Urinary bladder (tissue), 4 donors: ENCODE data around the gene ANKRD28. TPM values are rescaled to one million over a fixed set of nuclear protein-coding genes. Genes with fewer than 3 reads are reported as not detected.

ENCODE experiments used
- DNase-seq: peaks from one replicate; pipeline ENCODE4 v3.0.0-alpha.2; 2015; ENCODE audit errors: extremely low spot score
- H3K27ac ChIP-seq: one replicate; pipeline ENCODE4 v1.5.1; 2013; ENCODE audit warnings: low read depth, mild to moderate bottlenecking, moderate library complexity
- H3K36me3 ChIP-seq: one replicate; pipeline ENCODE4 v1.6.1; 2013; ENCODE audit warnings: mild to moderate bottlenecking, moderate library complexity; ENCODE audit not compliant: insufficient read depth
- H3K4me1 ChIP-seq: one replicate; pipeline ENCODE4 v1.6.1; 2013; ENCODE audit warnings: mild to moderate bottlenecking, moderate library complexity; ENCODE audit not compliant: insufficient read depth
- H3K4me3 ChIP-seq: one replicate; pipeline ENCODE4 v1.5.1; 2013; ENCODE audit warnings: low read depth, low read length
- WGBS: extraction: QIAGEN DNeasy Blood & Tissue Kit; methylation state at CpG from one replicate; pipeline ENCODE4 v1.1.7; 2013; 5-methylcytosine and 5-hydroxymethylcytosine counted together
- polyA plus RNA-seq: library from polyadenylated mRNA; stranded (reverse); fragments of 200-250 nt; gene quantifications from one replicate; pipeline ENCODE4 v1.2.3, GENCODE V29; 2013
- total RNA-seq: library from RNA; depleted of rRNA; stranded (reverse); fragments of >200 nt; gene quantifications from one replicate; pipeline ENCODE4 v1.2.3, GENCODE V29; 2014
- donor health status: healthy with polysubstance abuse.
- donor health status: healthy.

The ANKRD28 gene
- total and polyA plus RNA-seq, 2 donors, result 12.6 to 83.8 TPM

DNA sequence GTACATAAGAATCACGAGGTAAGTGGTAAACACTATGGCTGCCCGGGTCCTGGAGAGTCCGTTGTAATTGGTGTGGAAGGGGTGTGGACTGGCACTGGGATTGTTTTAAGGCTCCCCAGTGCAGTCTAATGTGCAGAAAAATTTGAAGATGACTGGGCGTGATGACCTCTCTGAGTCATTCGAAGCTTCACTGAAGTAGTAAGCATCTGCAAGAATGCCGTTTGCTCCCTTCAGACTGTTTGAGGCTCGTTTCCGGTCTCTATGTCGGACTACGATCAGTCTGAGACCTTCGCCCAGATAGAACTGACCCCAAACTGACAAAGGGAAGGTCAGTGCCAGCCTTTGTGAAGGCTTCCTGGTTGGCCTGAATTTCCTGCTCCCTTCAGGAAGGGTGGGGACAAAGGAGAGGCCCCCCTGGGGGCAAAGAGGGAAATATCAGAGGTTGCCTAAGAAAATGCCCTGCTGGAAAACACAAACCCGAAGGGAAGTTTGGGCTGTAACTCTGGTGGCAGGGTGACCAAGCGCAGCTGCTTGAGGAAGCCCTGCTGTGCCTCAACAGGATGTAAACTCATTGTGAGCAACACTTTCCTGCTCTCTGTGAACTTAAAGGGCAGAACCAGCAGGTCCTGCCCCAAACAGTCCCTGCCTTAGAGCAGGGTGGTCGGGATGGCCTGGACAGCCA is 161.6 kb downstream of the ANKRD28 start:
- 71% methylated on average over 14 of the region's 14 CpGs for WGBS
- Histone ChIP-seq H3K27ac (no peak overlapping the region), H3K4me3 (no peak overlapping the region), H3K36me3 (no peaks in the 10 kb centered on the region), H3K4me1 (no peaks in the 10 kb centered on the region)
- DNase-seq, result no peak

DNA sequence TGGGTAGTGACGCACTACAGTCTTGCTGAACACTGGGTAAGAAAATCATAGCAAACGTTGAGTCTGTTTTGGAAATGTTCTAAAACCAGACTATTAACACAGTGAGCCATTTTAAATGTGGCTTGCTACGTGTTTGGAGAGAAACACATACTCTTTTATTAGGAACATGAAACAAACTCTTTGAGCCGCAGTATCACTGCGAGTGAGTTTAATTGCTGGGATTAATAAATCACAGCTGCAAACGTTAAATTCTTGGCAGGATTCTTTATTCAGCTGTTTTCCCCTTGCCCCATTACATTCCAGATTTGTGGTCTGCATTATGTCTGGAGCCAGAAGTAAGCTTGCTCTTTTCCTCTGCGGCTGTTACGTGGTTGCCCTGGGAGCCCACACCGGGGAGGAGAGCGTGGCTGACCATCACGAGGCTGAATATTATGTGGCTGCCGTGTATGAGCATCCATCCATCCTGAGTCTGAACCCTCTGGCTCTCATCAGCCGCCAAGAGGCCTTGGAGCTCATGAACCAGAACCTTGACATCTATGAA is 162.6 kb downstream of the ANKRD28 start:
- no peaks in the 10 kb centered on the region for H3K36me3 ChIP-seq
- peak; percentile 66 for DNase-seq
- H3K4me1 ChIP-seq, result no peaks in the 10 kb centered on the region
- 30% methylated on average over 13 of the region's 13 CpGs for WGBS
- H3K27ac ChIP-seq, result peak overlapping the region; percentile 41
- no peak overlapping the region for H3K4me3 ChIP-seq

DNA sequence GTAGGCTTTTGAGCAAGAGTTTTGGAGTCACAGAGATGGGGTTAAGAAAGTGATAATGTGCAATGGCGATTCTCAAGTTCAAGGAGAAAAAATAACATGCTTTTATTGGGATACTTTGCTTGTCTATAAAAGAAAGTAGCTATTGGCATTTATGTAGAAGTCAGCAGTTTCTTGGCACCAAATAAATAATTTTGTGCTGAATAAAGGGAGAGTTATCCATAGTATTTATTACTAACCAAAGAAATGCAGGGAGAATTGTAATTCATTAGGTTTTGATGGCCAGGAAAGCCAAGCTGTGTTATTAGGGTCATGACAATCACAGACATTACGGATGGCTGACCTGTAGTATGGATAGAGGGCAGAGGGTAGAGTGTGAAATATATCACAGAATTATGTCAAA is 163.1 kb downstream of the ANKRD28 start:
- Histone ChIP-seq H3K27ac (peak overlapping the region; percentile 41), H3K36me3 (no peaks in the 10 kb centered on the region), H3K4me1 (no peaks in the 10 kb centered on the region), H3K4me3 (no peak overlapping the region)
- 27% methylated on average over 2 of the region's 2 CpGs for WGBS
- DNase-seq, result no peak

DNA sequence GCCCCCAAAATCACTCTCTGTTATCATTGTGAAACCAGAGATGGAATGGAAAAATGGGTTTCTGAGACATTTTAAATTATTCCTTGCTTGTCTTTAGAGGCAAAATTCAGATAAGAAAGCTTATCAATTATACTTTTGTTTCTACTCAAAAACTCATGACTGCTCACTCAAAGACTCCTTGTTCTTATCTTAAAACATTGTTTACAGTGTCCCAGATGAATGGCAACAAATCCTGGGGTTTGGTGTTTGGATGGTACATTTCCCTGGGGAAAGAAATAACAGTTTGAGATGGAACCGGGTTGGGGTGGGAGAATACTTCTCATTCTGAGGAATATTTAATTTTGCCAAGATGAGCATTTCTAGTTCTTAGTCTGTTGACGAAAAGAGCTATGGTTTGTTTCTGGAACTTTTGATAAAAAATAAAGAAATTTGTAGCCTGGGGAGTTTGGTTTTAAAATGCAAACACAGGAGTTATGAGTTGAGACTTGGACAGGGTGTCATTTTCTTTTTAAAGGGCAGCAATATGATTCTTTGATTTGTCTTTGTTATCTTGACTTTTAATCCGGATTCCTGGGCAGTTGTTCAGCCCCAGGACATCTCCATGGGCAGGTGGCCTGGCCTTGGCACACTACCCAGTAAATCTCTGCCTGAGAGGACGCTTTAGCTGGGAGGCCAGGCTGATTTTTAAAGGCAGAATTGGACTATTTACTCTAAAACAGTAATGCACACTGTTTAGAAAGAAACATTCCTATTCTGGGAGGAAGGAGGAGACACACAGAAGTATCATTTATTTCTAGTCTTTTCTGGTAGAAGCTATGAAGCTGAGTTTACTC is 163.8 kb downstream of the ANKRD28 start:
- 10% methylated on average over 4 of the region's 4 CpGs for WGBS
- H3K36me3 ChIP-seq, result no peaks in the 10 kb centered on the region
- no peak overlapping the region for H3K4me3 ChIP-seq
- no peaks in the 10 kb centered on the region for H3K4me1 ChIP-seq
- no peak for DNase-seq
- H3K27ac ChIP-seq, result peak overlapping the region; percentile 65

DNA sequence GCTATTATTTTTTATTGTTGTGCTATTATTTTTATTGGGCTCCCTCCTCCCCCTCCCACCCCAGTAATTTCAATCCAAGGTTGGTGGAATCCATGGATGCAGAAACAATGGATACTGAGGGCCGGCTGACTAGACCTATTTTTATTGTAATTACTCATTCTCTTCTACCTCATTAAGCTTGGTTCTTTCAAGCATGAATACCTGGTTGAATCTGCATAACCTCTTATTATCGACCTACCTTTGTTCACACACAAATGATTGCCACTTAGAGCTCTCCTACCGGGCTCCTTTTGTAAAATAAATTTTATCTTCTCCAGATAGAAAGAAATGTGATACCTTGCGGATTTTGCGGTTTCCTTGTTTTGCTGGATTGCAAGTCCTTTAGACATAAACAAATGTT is 164.6 kb downstream of the ANKRD28 start:
- 84% methylated on average over 5 of the region's 5 CpGs for WGBS
- no peak for DNase-seq
- Histone ChIP-seq H3K4me1 (no peaks in the 10 kb centered on the region), H3K27ac (no peak overlapping the region), H3K36me3 (no peaks in the 10 kb centered on the region), H3K4me3 (no peak overlapping the region)

DNA sequence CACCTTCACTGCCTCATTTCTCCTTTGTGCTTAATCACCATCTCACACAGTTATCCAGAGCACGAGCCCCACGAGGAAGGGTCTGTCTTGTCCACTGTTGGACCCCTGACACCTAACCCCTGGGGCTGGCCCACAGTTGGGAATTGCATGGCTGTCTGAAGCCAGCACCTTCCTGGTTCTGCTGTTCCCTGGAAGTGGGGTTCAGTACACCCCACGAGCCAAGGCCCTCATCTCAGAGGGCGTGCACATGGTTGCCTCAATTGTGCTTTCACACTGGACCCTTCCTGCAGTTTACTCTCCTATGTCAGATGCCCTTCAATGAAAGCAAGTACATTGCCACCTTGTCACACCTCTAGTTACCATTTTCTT is 165.6 kb downstream of the ANKRD28 start:
- Histone ChIP-seq H3K27ac (no peak overlapping the region), H3K4me3 (no peak overlapping the region), H3K36me3 (no peaks in the 10 kb centered on the region), H3K4me1 (no peaks in the 10 kb centered on the region)
- WGBS, result 94% methylated on average over 4 of the region's 4 CpGs
- no peak for DNase-seq

DNA sequence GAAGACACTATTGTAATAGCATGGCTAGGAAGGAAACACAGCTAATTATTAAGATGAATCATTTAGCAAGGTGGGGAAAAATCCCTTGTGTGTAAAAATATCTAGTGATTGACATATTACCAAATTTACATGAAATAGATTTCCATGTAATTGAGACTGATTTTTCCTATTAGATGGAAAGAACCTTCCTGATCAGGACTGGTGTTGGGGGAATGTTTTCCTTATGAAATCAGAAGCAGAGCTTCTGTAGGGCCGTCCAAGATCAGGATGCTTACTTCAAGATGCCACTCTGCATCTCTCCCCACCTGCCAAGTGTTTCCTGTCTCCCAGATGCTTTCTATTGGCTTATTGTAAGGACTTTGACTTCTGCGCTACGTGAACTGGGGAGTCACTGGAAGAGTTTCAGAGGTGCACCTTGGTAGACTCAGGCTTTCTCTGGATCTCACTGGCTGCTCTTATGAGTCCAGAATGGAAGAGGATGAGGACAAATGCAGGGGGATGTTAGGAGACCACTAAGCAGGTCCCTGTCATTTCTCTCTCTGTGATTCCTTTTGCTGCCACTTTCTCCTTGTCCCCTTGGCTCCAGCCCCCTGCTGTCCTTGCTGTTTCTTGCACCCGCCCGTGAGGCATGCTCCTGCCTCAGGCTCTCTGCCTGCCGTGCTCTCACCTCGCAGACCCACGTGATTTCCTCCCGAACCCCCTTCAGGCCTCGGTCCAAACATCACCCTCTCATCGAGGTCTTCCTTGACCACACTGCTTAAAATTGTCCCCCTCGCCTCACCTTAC is 166.2 kb downstream of the ANKRD28 start:
- no peak overlapping the region for H3K27ac ChIP-seq
- 86% methylated on average over 12 of the region's 12 CpGs for WGBS
- no peak overlapping the region for H3K4me3 ChIP-seq
- DNase-seq, result no peak
- no peaks in the 10 kb centered on the region for H3K4me1 ChIP-seq
- no peaks in the 10 kb centered on the region for H3K36me3 ChIP-seq

DNA sequence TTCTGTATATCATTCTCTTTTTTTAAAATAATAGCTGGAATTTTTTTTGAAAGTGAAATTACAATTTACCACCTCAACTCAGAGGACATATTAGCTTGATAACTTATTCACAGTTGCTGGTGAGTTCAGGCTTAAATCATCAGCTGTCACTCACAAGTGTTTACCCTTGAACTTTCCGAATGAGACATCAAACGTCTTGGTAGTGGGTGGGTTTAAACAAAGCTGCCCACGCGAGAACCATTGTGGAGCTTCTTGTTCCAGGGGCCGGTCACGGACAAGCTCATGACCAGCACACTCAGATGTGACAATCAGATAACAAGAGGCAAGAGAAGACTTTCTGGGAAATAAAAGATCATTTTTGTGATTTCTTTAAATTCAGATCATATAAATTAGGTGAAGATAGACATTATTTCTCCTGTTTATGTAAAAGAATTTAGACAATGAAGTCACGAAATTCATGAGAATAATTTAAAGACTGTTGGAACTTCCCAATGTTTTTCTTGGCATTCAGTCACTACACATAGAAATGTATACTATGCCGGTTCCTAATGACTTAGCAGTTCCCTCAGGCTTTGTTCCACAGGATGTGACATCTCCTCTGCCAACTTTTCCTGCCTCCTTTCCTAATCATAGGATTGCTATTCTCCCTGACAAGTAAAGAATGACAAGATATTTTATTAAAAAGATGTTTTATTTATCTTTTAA is 167.0 kb downstream of the ANKRD28 start:
- no peaks in the 10 kb centered on the region for H3K4me1 ChIP-seq
- 20% methylated on average over 8 of the region's 8 CpGs for WGBS

DNA sequence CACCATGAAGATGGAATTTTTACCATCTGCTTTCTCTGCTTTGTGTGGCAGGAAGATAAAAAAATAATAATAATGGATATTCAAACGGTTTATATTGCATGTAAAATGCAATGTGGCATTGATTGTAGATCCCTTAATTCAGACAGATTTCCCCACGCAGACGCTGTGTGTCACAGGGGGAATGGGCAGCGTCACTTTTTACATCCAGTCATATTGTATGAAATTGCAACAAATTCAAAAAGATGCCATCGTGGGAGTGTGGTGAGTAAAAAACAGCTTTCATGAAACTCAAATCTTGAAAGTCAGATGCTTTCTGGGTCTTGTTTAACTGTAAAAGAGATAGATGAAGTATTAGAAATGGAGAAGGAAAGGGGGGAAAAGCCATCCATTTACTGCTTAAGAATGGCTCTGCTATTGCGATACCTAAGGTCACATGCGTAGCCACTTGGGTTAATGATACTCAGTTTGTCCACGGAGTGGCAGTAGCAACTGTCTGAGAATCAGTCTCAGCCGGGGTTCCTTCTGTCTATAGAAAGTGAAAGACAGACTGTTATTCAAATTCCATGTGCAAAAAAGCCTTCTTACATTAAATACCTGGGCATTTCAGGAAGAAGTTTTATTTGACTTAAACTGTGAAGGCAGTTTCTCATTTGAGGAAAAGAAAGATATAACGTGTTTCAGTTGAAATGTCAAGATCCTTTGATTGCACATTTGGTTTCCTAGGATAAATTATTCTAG is 167.8 kb downstream of the ANKRD28 start:
- WGBS, result 40% methylated on average over 10 of the region's 10 CpGs
- DNase-seq, result no peak
- H3K27ac ChIP-seq, result no peak overlapping the region
- no peak overlapping the region for H3K4me3 ChIP-seq
- no peaks in the 10 kb centered on the region for H3K4me1 ChIP-seq
- no peaks in the 10 kb centered on the region for H3K36me3 ChIP-seq

More for the DNA sequence above, 167.0 kb downstream of the ANKRD28 start:
- Histone ChIP-seq H3K36me3 (no peaks in the 10 kb centered on the region), H3K4me3 (no peak overlapping the region), H3K27ac (no peak overlapping the region)
- DNase-seq, result no peak

DNA sequence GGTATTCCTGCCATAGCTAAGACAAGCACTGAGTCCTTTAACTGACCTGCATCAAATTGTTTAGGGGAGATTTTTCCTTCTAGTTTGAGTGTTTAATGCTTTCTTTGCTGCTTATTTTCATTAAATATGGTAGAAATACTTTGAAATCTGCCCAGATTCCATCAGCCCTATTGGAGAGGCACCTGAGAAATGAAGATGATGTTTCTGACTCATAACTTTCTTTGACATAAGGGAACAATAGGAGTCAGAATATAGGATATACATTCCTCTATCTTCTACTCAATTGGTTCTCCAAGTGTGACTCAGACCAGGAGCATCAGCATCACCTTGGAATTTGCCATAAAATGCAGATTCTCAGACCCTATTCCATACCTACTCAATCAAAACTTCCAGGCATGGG is 168.8 kb downstream of the ANKRD28 start:
- H3K4me3 ChIP-seq, result no peak overlapping the region
- H3K4me1 ChIP-seq, result no peaks in the 10 kb centered on the region
- H3K36me3 ChIP-seq, result no peaks in the 10 kb centered on the region
- DNase-seq, result no peak
- no peak overlapping the region for H3K27ac ChIP-seq

DNA sequence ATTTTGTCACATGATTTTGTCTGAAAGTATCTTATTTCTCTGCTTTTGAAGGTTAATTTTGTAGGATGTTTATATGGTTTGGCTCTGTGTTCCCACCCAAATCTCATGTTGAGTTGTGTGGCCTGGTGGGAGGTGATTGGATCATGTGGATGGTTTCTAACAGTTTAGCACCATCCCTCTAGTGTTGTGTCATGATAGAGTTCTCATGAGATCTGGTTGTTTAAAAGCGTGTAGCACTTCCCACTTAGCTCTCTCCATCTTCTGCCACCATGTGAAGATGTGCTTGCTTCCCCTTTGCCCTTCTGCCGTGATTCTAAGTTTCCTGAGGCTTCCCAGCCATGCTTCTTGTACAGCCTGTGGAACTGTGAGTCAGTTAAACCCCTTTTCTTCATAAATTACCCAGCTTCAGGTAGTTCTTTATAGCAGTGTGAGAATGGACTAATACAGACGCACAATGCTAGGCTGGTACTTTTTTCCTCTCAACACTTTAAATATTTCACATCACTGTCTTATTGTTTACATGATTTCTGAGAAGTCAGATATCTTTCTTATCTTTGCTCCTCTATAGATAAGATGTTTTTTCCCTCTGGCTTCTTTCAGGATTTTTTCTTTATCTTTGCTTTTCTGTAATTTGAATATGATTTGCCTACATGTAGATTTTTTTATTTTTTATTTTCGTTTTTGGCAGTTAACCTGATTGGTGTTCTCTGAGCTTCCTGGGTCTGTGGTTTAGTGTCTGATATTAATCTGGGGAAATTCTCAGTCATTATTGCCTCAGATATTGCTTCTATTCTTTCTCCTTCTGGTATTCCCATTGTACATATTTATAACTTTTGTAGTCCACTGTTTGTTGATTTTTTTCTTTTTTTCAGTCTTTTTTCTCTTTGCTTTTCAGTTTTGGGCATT is 174.0 kb downstream of the ANKRD28 start:
- H3K4me3 ChIP-seq, result no peak overlapping the region
- no peak for DNase-seq
- 52% methylated on average over 4 of the region's 4 CpGs for WGBS
- H3K4me1 ChIP-seq, result no peaks in the 10 kb centered on the region
- H3K36me3 ChIP-seq, result no peaks in the 10 kb centered on the region
- H3K27ac ChIP-seq, result no peak overlapping the region
